Colonic mucosa (tissue), 4 donors: ENCODE results near the gene FARP2. TPM values are rescaled to one million over a fixed set of nuclear protein-coding genes. Genes with fewer than 3 reads are reported as not detected.

Experiments
- DNase-seq: peaks from one replicate; pipeline ENCODE4 v3.0.0-alpha.2; 2020
- H3K27ac ChIP-seq: fragments of 200-600 bp; one replicate; pipeline ENCODE4 v1.8.0; 2021
- H3K27me3 ChIP-seq: fragments of 200-600 bp; one replicate; pipeline ENCODE4 v1.8.0; 2021
- H3K36me3 ChIP-seq: fragments of 200-600 bp; one replicate; pipeline ENCODE4 v1.8.0; 2021
- H3K4me1 ChIP-seq: fragments of 200-600 bp; one replicate; pipeline ENCODE4 v1.8.0; 2021; ENCODE audit warnings: mild to moderate bottlenecking
- H3K4me3 ChIP-seq: fragments of 200-600 bp; one replicate; pipeline ENCODE4 v1.8.0; 2021
- H3K9ac ChIP-seq, 2 donors: one replicate each; pipeline ENCODE4 v1.7.0; 2013; ENCODE audit warnings: control low read depth in 2 of 2, low read depth in 2 of 2, low read length in 2 of 2
- H3K9me3 ChIP-seq: fragments of 200-600 bp; one replicate; pipeline ENCODE4 v1.8.0; 2021
- CTCF ChIP-seq: fragments of 200-600 bp; IDR thresholded peaks from one replicate; pipeline ENCODE4 v1.8.0; 2022; ENCODE audit warnings: antibody characterized with exemption, mild to moderate bottlenecking
- intact Hi-C: fragments of 100-400 bp; cut with DNase I; formaldehyde crosslinking; loops from one replicate; pipeline ENCODE4 v1.14.1; 2022
- total RNA-seq, 2 donors: library from RNA; stranded (reverse); fragmentation: NEBNext Ultra II Directional in 1 of 2; extraction: Animal tissue kit (Norgen Biotek cat#: 25700) in 1 of 2; gene quantifications; one replicate each; pipeline ENCODE4 v1.2.1, GENCODE V29; 2021
- donor health status: healthy.
- donor health status: DM: no; HTN: no; CAD: no.
- donor health status: DM: no; HTN: no; CAD: no.

Gene FARP2
- total RNA-seq, 2 donors from 2014 or later, result 107 to 122 TPM

GRCh38 chr2:241532733-241533601 is 176.9 kb downstream of the FARP2 start:
- H3K9ac ChIP-seq, result no peak overlapping the region
- intact Hi-C loops, result no loop called here
- no peaks in the 10 kb centered on the region for H3K36me3 ChIP-seq
- no peak overlapping the region for H3K4me3 ChIP-seq
- no peak for TF ChIP-seq CTCF
- no peak overlapping the region for H3K27ac ChIP-seq
- no peaks in the 10 kb centered on the region for H3K4me1 ChIP-seq
- DNase-seq, result no peak
- no peaks in the 10 kb centered on the region for H3K27me3 ChIP-seq
- H3K9me3 ChIP-seq, result no peaks in the 10 kb centered on the region

- H3K36me3 ChIP-seq, result no peaks in the 10 kb centered on the region
- no peak overlapping the region for H3K9ac ChIP-seq
- H3K27ac ChIP-seq, result no peak overlapping the region
- no peaks in the 10 kb centered on the region for H3K9me3 ChIP-seq
- no peak overlapping the region for H3K4me3 ChIP-seq
- DNase-seq, result no peak
- TF ChIP-seq CTCF, result no peak
- H3K27me3 ChIP-seq, result no peaks in the 10 kb centered on the region
- H3K4me1 ChIP-seq, result no peaks in the 10 kb centered on the region
- intact Hi-C loops, result no loop called here
Observed at GRCh38 chr2:241534293-241534692, 178.2 kb downstream of the FARP2 start.

- no peaks in the 10 kb centered on the region for H3K4me1 ChIP-seq
- H3K4me3 ChIP-seq, result no peak overlapping the region
- H3K27me3 ChIP-seq, result no peaks in the 10 kb centered on the region
- DNase-seq, result no peak
- H3K27ac ChIP-seq, result no peak overlapping the region
- no peak for TF ChIP-seq CTCF
- H3K36me3 ChIP-seq, result no peaks in the 10 kb centered on the region
- no peaks in the 10 kb centered on the region for H3K9me3 ChIP-seq
- intact Hi-C loops, result no loop called here
- no peak overlapping the region for H3K9ac ChIP-seq
Observed at GRCh38 chr2:241534701-241535375, 178.8 kb downstream of the FARP2 start.

GRCh38 chr2:241535871-241536655 is 180.0 kb downstream of the FARP2 start:
- H3K36me3 ChIP-seq, result no peaks in the 10 kb centered on the region
- H3K4me1 ChIP-seq, result no peaks in the 10 kb centered on the region
- intact Hi-C loops, result no loop called here
- no peak for TF ChIP-seq CTCF
- no peak for DNase-seq
- no peak overlapping the region for H3K9ac ChIP-seq
- no peaks in the 10 kb centered on the region for H3K9me3 ChIP-seq
- H3K4me3 ChIP-seq, result no peak overlapping the region
- H3K27me3 ChIP-seq, result peaks cover 5% of the 10 kb centered on the region
- H3K27ac ChIP-seq, result no peak overlapping the region

- no peak overlapping the region for H3K4me3 ChIP-seq
- peaks cover 23% of the 10 kb centered on the region for H3K27me3 ChIP-seq
- no peak overlapping the region for H3K9ac ChIP-seq
- no peak for DNase-seq
- no peak for TF ChIP-seq CTCF
- intact Hi-C loops, result no loop called here
- no peaks in the 10 kb centered on the region for H3K4me1 ChIP-seq
- no peaks in the 10 kb centered on the region for H3K9me3 ChIP-seq
- no peak overlapping the region for H3K27ac ChIP-seq
- H3K36me3 ChIP-seq, result no peaks in the 10 kb centered on the region
Observed at GRCh38 chr2:241538838-241539615, 182.9 kb downstream of the FARP2 start.
